PC-3 (cell line): ENCODE results near the gene MIEF1. TPM values are rescaled to one million over a fixed set of nuclear protein-coding genes. Genes with fewer than 3 reads are reported as not detected.

Source experiments
- ATAC-seq: fragments of 200-7000 bp; cut with Tn5 transposase; 2 replicates; pipeline ENCODE4 v1.9.1; 2020; ENCODE audit warnings: mild to moderate bottlenecking, moderate library complexity
- BruUV-seq: library from RNA; stranded (reverse); fragments of 400-500 nt; replicated peaks from 2 replicates; lab custom pipeline; 2021; lab: Mats Ljungman, UMichigan
- CTCF ChIA-PET: fragments of 300-600 bp; sonication (Branson Sonifier 250); formaldehyde crosslinking; loops from one replicate; lab custom pipeline; 2022; ENCODE audit warnings: antibody characterized with exemption; lab: Charles Lee
- POLR2A ChIA-PET: fragments of 300-600 bp; sonication (Branson Sonifier 250); formaldehyde crosslinking; loops from one replicate; lab custom pipeline; 2022; ENCODE audit warnings: antibody characterized with exemption; ENCODE audit not compliant: unreplicated experiment; lab: Charles Lee
- DNase-seq: peaks from one replicate; pipeline ENCODE4 v3.0.0-alpha.2; 2015
- H2AFZ ChIP-seq: fragments of 300-600 bp; sonication (generic); 2 replicates; pipeline ENCODE4 v1.6.0; 2016; ENCODE audit warnings: antibody characterized with exemption, low read length
- H3F3A ChIP-seq: fragments of 300-600 bp; sonication (generic); one replicate; pipeline ENCODE4 v1.6.0; 2017; ENCODE audit warnings: antibody characterized with exemption, low read length, control low read depth, mild to moderate bottlenecking; ENCODE audit not compliant: unreplicated experiment
- H3K27ac ChIP-seq: fragments of 300-600 bp; sonication (generic); 2 replicates; pipeline ENCODE4 v1.5.1; 2016; ENCODE audit warnings: mild to moderate bottlenecking, low read length
- H3K27me3 ChIP-seq: fragments of 300-600 bp; sonication (generic); 2 replicates; pipeline ENCODE4 v1.6.1; 2016; ENCODE audit warnings: low read length, mixed read lengths
- H3K36me3 ChIP-seq: fragments of 300-600 bp; sonication (generic); 2 replicates; pipeline ENCODE4 v1.6.1; 2016; ENCODE audit warnings: low read depth, mixed run types, low read length, mixed read lengths
- H3K4me1 ChIP-seq: fragments of 300-600 bp; sonication (generic); 2 replicates; pipeline ENCODE4 v1.5.1; 2016; ENCODE audit warnings: low read length; ENCODE audit not compliant: insufficient read depth
- H3K4me2 ChIP-seq: fragments of 300-600 bp; sonication (generic); 2 replicates; pipeline ENCODE4 v1.6.0; 2016; ENCODE audit warnings: low read length
- H3K4me3 ChIP-seq: fragments of 300-600 bp; sonication (generic); 2 replicates; pipeline ENCODE4 v1.5.1; 2016; ENCODE audit warnings: mild to moderate bottlenecking, low read length, mixed read lengths
- H3K79me2 ChIP-seq: fragments of 300-600 bp; sonication (generic); 2 replicates; pipeline ENCODE4 v1.6.1; 2017; ENCODE audit warnings: low read length, mixed read lengths
- H3K9ac ChIP-seq: fragments of 300-600 bp; sonication (generic); 2 replicates; pipeline ENCODE4 v1.6.0; 2016; ENCODE audit warnings: mild to moderate bottlenecking, low read length
- H3K9me2 ChIP-seq: fragments of 300-600 bp; sonication (generic); replicated peaks from 2 replicates; pipeline ENCODE4 v1.6.1; 2016; ENCODE audit warnings: mixed run types, low read length, mixed read lengths
- H3K9me3 ChIP-seq: fragments of 300-600 bp; sonication (generic); 2 replicates; pipeline ENCODE4 v1.6.1; 2016; ENCODE audit warnings: low read length, mixed read lengths
- H4K20me1 ChIP-seq: fragments of 300-600 bp; sonication (generic); 2 replicates; pipeline ENCODE4 v1.6.1; 2016; ENCODE audit warnings: low read length, mixed read lengths
- CTCF ChIP-seq: fragments of 300-600 bp; sonication (generic); conservative IDR thresholded peaks from 2 replicates; pipeline ENCODE4 v1.5.1; 2017; ENCODE audit warnings: antibody characterized with exemption, low read depth, mild to moderate bottlenecking, low read length
- EZH2 ChIP-seq: fragments of 300-600 bp; sonication (generic); IDR thresholded peaks from one replicate; pipeline ENCODE4 v1.6.1; 2017; ENCODE audit warnings: antibody characterized with exemption, mild to moderate bottlenecking, low read length; ENCODE audit not compliant: unreplicated experiment
- EZH2phosphoT487 ChIP-seq: fragments of 300-600 bp; sonication (generic); IDR thresholded peaks from 2 replicates; pipeline ENCODE4 v1.6.1; 2018; ENCODE audit warnings: mild to moderate bottlenecking, antibody characterized with exemption, low read length, borderline replicate concordance
- intact Hi-C: fragments of 100-400 bp; cut with micrococcal nuclease; formaldehyde crosslinking; loops from 2 replicates; pipeline ENCODE4 v1.9.0; 2023
- total RNA-seq: library from RNA; depleted of rRNA; stranded (reverse); fragments of >200 nt; gene quantifications from 2 replicates; pipeline ENCODE4 v1.2.3, GENCODE V29; 2014

MIEF1 gene
- total RNA-seq, 1 experiment from 2014 or later: 23.2 TPM

GRCh38 chr22:39535357-39535725, 33.3 kb downstream of the MIEF1 start:
- ATAC-seq: no peak
- ChIA-PET CTCF (interaction anchor here (1.3 kb wide), 1 partner anchor 489 kb away, joined by 6 read pairs; no protein-coding TSS in a partner anchor), POLR2A (no interaction called here)
- no peak for DNase-seq
- Histone ChIP-seq H3K4me3 (no peak overlapping the region), H3K4me2 (no peak overlapping the region; the same call in 1 of the 2 replicates), H3F3A (no peaks in the 10 kb centered on the region), H3K9me3 (no peaks in the 10 kb centered on the region), H3K36me3 (no peaks in the 10 kb centered on the region), H3K9me2 (no peaks in the 10 kb centered on the region), H4K20me1 (no peaks in the 10 kb centered on the region), H3K27ac (no peak overlapping the region), H2AFZ (no peak overlapping the region), H3K27me3 (no peaks in the 10 kb centered on the region), H3K4me1 (peaks cover 16% of the 10 kb centered on the region), H3K9ac (no peak overlapping the region), H3K79me2 (peaks cover 22% of the 10 kb centered on the region)
- no peak for TF ChIP-seq CTCF
- no peak for TF ChIP-seq EZH2phosphoT487
- TF ChIP-seq EZH2: no peak
- intact Hi-C loops: no loop called here
- BruUV-seq: no TSS peak

- ATAC-seq: no peak
- H3K27me3 ChIP-seq: no peaks in the 10 kb centered on the region
- no peak overlapping the region for H3K4me3 ChIP-seq
- TF ChIP-seq EZH2: no peak
- TF ChIP-seq EZH2phosphoT487: no peak
- TF ChIP-seq CTCF: no peak
- ChIA-PET CTCF (interaction anchor here (1.0 kb wide), 1 partner anchor 11 kb away, joined by 5 read pairs; no protein-coding TSS in a partner anchor), POLR2A (no interaction called here)
- no peaks in the 10 kb centered on the region for H3K36me3 ChIP-seq
- no peak for DNase-seq
- no peak overlapping the region for H3K27ac ChIP-seq
- H3K79me2 ChIP-seq: peaks cover 16% of the 10 kb centered on the region
- no peak overlapping the region for H3K9ac ChIP-seq
- H3K4me1 ChIP-seq: peaks cover 11% of the 10 kb centered on the region
- no peaks in the 10 kb centered on the region for H3K9me3 ChIP-seq
- H2AFZ ChIP-seq: no peak overlapping the region
- H3K4me2 ChIP-seq: no peak overlapping the region
- no TSS peak for BruUV-seq
- H4K20me1 ChIP-seq: no peaks in the 10 kb centered on the region
- no peaks in the 10 kb centered on the region for H3F3A ChIP-seq
- intact Hi-C loops: no loop called here
- no peaks in the 10 kb centered on the region for H3K9me2 ChIP-seq
These were observed 33.9 kb downstream of the MIEF1 start for GRCh38 chr22:39535831-39536449.

GRCh38 chr22:39536711-39537110, 34.6 kb downstream of the MIEF1 start:
- ATAC-seq (no peak), DNase-seq (no peak)
- intact Hi-C loops: no loop called here
- Histone ChIP-seq H3K4me2 (no peak overlapping the region), H3K9me3 (no peaks in the 10 kb centered on the region), H3K27me3 (no peaks in the 10 kb centered on the region), H4K20me1 (no peaks in the 10 kb centered on the region), H3K4me3 (no peak overlapping the region), H3K9ac (no peak overlapping the region), H3K36me3 (no peaks in the 10 kb centered on the region), H3K4me1 (0 out of 2 replicates have a peak, but pooled peaks cover 4% of the 10 kb centered on the region), H3K9me2 (no peaks in the 10 kb centered on the region), H3F3A (no peaks in the 10 kb centered on the region), H3K27ac (no peak overlapping the region), H3K79me2 (peaks cover 8% of the 10 kb centered on the region), H2AFZ (no peak overlapping the region)
- no TSS peak for BruUV-seq
- ChIA-PET POLR2A (no interaction called here), CTCF (interaction anchor here (1.0 kb wide), 1 partner anchor 10 kb away, joined by 5 read pairs; no protein-coding TSS in a partner anchor)
- TF ChIP-seq EZH2phosphoT487: no peak
- TF ChIP-seq EZH2: no peak
- TF ChIP-seq CTCF: no peak
